ENCODE data around the gene PRXL2B.
"Not testable (repeated sequence)": the region's sequence is repeated elsewhere in the genome, so short reads cannot be mapped to it uniquely, and the experiment has no call there.

PRXL2B gene

DNA sequence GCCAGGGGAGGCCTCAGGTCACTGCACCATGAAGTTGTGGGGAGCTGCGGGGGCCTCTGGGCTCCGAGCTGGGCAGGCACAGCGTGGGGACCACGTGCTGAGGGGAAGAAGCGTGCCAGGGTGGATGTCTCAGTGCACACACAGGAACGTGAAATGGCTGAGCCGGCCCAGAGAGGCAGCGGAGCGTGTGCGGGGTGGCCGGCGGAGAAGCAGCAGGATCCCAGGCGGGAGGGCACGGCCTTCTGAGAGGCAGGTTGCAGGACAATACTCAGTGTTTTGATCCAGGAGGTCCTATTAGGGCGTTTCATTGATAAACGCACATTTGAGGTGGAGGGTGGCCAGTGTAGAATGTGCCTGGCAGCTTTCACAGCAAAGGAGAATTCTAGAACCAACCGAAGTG, 17.5 kb upstream of the PRXL2B start:
- no peak for DNase-seq (ENCODE audit: low read depth)
- TF ChIP-seq POLR2A (IDR thresholded peaks at IDR 0.05; ENCODE audit: extremely low read depth, insufficient read length) (no peak), MYC (IDR thresholded peaks at IDR 0.05; ENCODE audit: low read depth, low read length) (no peak)
- TF ChIP-seq, protein P1, sequence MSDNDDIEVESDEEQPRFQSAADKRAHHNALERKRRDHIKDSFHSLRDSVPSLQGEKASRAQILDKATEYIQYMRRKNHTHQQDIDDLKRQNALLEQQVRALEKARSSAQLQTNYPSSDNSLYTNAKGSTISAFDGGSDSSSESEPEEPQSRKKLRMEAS (IDR thresholded peaks at IDR 0.05; ENCODE audit: low read depth, low read length) = no peak
- TF ChIP-seq, protein P2, sequence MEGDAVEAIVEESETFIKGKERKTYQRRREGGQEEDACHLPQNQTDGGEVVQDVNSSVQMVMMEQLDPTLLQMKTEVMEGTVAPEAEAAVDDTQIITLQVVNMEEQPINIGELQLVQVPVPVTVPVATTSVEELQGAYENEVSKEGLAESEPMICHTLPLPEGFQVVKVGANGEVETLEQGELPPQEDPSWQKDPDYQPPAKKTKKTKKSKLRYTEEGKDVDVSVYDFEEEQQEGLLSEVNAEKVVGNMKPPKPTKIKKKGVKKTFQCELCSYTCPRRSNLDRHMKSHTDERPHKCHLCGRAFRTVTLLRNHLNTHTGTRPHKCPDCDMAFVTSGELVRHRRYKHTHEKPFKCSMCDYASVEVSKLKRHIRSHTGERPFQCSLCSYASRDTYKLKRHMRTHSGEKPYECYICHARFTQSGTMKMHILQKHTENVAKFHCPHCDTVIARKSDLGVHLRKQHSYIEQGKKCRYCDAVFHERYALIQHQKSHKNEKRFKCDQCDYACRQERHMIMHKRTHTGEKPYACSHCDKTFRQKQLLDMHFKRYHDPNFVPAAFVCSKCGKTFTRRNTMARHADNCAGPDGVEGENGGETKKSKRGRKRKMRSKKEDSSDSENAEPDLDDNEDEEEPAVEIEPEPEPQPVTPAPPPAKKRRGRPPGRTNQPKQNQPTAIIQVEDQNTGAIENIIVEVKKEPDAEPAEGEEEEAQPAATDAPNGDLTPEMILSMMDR (IDR thresholded peaks at IDR 0.05; ENCODE audit: low read depth, low read length) = no peak
- H3K4me3 ChIP-seq (ENCODE audit: low read depth, low read length) = no peak overlapping the region

DNA sequence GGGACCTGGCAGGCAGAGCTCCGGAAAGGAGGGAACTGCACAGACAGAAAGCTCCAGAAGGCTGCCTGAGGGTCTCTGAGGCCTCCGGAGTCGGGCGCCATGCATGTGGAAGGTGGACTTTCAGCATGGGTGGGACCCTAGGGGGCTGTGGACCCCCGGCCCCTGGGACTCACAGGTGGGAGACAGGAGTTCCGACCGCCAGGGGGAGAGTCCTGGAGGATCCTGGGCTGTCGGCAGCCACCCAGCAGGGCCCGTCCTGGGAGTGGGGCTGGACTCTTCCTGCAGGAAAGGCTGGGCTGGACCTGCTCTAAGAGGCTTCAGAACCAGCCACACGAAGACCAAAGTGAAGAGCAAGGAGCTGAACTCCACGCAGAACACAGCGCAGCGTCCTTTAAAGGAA, 16.9 kb upstream of the PRXL2B start:
- DNase-seq (ENCODE audit: low read depth); H3K4me3 ChIP-seq (ENCODE audit: low read depth, low read length): not testable (repeated sequence)

DNA sequence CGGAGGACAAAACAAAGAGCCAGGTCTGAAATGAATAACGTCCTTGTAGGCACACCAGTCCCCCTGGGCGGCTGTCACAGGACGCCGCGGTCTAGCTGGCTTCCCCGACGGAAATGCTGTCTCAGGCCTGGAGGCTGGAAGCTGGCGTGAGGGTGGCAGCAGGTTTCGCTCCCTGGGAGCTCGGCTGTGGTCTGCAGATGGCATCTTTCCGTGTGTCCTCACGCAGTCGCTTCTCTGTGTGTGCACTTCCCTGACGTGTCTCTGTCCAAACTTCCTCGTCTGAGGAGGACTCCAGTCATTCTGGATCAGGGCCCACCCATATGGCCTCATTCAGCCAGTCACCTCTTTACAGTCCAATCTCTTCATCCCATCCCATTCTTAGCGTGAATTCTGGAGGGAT, 16.2 kb upstream of the PRXL2B start:
- TF ChIP-seq, protein P2 (IDR thresholded peaks at IDR 0.05; ENCODE audit: low read depth, low read length) = no peak
- TF ChIP-seq MYC (IDR thresholded peaks at IDR 0.05; ENCODE audit: low read depth, low read length) = no peak
- TF ChIP-seq, protein P1 (IDR thresholded peaks at IDR 0.05; ENCODE audit: low read depth, low read length) = no peak
- TF ChIP-seq POLR2A (IDR thresholded peaks at IDR 0.05; ENCODE audit: extremely low read depth, insufficient read length) = no peak
- DNase-seq (ENCODE audit: low read depth) = no peak
- no peak overlapping the region for H3K4me3 ChIP-seq (ENCODE audit: low read depth, low read length)

DNA sequence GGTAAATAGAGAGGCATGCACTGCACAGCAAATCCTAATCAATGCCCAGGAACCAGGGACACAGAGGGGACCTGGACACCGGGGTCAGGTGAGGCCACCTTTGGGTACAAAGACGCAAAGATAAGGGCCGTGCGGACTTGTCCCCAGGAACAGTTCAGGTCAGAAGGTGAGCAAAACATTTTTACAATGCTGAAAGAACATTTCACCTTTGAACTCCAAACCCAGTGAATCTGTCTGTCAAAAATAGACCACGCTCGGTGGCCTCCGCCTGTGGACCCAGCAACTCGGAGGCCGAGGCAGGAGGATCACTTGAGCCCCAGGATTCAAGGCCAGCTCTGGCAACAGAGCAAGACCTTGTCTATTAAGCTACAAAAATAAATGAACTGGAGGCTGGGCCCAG, 15.2 kb upstream of the PRXL2B start:
- TF ChIP-seq, protein P2 (IDR thresholded peaks at IDR 0.05; ENCODE audit: low read depth, low read length) = no peak
- TF ChIP-seq POLR2A (IDR thresholded peaks at IDR 0.05; ENCODE audit: extremely low read depth, insufficient read length) (no peak), MYC (IDR thresholded peaks at IDR 0.05; ENCODE audit: low read depth, low read length) (no peak)
- TF ChIP-seq, protein P1 (IDR thresholded peaks at IDR 0.05; ENCODE audit: low read depth, low read length) = no peak

DNA sequence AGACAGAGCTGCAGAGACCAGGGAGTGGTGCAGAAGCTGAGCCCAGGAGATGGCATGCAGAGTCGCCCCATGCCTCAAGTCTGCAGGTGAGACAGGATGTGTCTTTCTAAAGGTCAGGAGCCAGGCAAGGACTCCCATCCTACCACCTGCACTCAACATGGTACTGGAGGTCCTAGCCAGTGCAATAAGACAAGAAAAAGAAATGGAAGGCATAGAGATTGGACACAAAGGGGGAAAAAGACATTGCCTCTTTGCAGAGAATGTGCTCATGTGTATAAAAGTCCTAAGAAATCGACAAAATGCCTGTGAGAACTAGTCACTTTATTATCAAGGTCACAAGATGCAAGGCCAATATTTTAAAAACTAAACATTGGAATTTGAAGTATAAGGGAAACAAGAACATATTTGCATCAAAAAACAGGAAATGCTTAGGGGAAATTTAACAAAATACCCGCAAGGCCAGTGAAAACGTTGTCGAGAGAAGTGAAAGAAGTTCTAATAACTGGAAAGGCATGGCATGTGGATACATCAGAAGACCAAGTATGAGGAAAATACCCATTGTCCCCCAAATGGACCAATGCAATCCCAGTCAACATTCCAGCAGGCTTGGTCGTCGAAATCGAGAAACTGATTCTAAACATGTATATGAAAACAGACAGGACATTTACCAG, 13.2 kb upstream of the PRXL2B start:
- TF ChIP-seq, protein P1 (IDR thresholded peaks at IDR 0.05; ENCODE audit: low read depth, low read length) = no peak
- no peak for TF ChIP-seq MYC (IDR thresholded peaks at IDR 0.05; ENCODE audit: low read depth, low read length)
- TF ChIP-seq, protein P2 (IDR thresholded peaks at IDR 0.05; ENCODE audit: low read depth, low read length) = no peak
- no peak for TF ChIP-seq POLR2A (IDR thresholded peaks at IDR 0.05; ENCODE audit: extremely low read depth, insufficient read length)
- DNase-seq (ENCODE audit: low read depth) = no peak
- H3K4me3 ChIP-seq (ENCODE audit: low read depth, low read length) = no peak overlapping the region

More for the DNA sequence above, 15.2 kb upstream of the PRXL2B start:
- no peak overlapping the region for H3K4me3 ChIP-seq (ENCODE audit: low read depth, low read length)
- DNase-seq (ENCODE audit: low read depth) = no peak

DNA sequence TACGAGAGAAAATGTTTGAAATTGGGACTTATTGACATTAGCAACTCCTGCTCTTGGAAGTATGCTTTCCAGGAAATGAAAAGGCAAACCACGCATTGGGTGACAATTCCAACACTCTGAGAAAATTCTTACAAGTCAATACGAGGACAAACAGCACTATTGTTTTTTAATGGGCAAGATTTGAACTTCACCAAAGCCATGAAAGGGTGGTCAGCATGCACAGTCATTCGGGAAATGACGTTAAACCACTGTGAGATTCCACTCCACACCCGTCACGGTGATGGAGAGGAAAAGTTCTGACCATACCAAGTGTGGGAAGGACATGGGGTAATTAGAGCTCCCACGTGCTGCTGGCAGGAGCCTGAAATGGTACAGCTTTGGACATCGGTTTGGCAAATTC, 12.2 kb upstream of the PRXL2B start:
- no peak for DNase-seq (ENCODE audit: low read depth)
- no peak overlapping the region for H3K4me3 ChIP-seq (ENCODE audit: low read depth, low read length)
- TF ChIP-seq, protein P1 (IDR thresholded peaks at IDR 0.05; ENCODE audit: low read depth, low read length) = no peak
- TF ChIP-seq POLR2A (IDR thresholded peaks at IDR 0.05; ENCODE audit: extremely low read depth, insufficient read length) = no peak
- TF ChIP-seq, protein P2 (IDR thresholded peaks at IDR 0.05; ENCODE audit: low read depth, low read length) = no peak
- no peak for TF ChIP-seq MYC (IDR thresholded peaks at IDR 0.05; ENCODE audit: low read depth, low read length)
